ENCODE measurements around the gene MAFB. TPM values are rescaled to one million over a fixed set of nuclear protein-coding genes. Genes with fewer than 3 reads are reported as not detected.

Gene MAFB
- total and polyA plus RNA-seq, 9 of the 15 experiments (the other 6 are each of a cell fraction or from before 2014, with no cell fraction given) = 0.04 TPM; not detected in 8

- TF ChIP-seq ZNF512 (tag; IDR thresholded peaks at IDR 0.05) (no peak), POLR3G (IDR thresholded peaks at IDR 0.05; ENCODE audit: extremely low read depth, insufficient read length, insufficient replicate concordance) (no peak), CBX3 (IDR thresholded peaks at IDR 0.05; ENCODE audit: borderline replicate concordance in 1 of 2, low read length in 2 of 2) (no peak), ZEB2 (IDR thresholded peaks at IDR 0.05) (no peak)
Measured at GRCh38 chr20:40681165-40681564, 7.9 kb downstream of the MAFB start (continued).

GRCh38 chr20:40680161-40680959, 8.7 kb downstream of the MAFB start:
- DNase-seq (ENCODE audit: extremely low read depth in 1 of 4, low spot score in 3 of 4) (no peak), FAIRE-seq (no peak), ATAC-seq (no peak)
- H3K4me2 ChIP-seq (ENCODE audit: insufficient read depth, low read length) = no peak overlapping the region
- intact Hi-C loops (cut with micrococcal nuclease) = no loop called here
- H3K9ac ChIP-seq (ENCODE audit: insufficient read depth in 1 of 2, low read depth in 2 of 2, low read length in 2 of 2) = no peak overlapping the region
- WGBS (ENCODE audit: insufficient coverage, low coverage, missing lambda C conversion rate) = 3% methylated on average over 2 of the region's 2 CpGs
- in situ Hi-C loops (cut with MboI) = loop anchor here (25.0 kb wide), 1 partner anchor 1418 kb away; no protein-coding TSS in a partner anchor
- peaks cover 9 to 37% of the 10 kb centered on the region in 2 experiments; a peak in 3 of 5 replicates for H3K27me3 ChIP-seq (ENCODE audit: control insufficient read depth in 2 of 2, insufficient read depth in 2 of 2, low read length in 2 of 2)
- H2AFZ ChIP-seq (ENCODE audit: low read depth, low read length) = no peak overlapping the region
- H3K79me2 ChIP-seq (ENCODE audit: control insufficient read depth, insufficient read depth, low read length) = no peaks in the 10 kb centered on the region
- no peak overlapping the region for H3K27ac ChIP-seq (ENCODE audit: extremely low read depth, low read depth, low read length)
- ChIA-PET CTCF (ENCODE audit: low intra/inter-chr PET ratio) (no interaction called here), POLR2A (no interaction called here)
- no peaks in the 10 kb centered on the region for H3K9me1 ChIP-seq (ENCODE audit: control insufficient read depth, insufficient read depth, low read length)
- no TSS peak for BruUV-seq (replicated peaks)
- no peaks in the 10 kb centered on the region for H3K36me3 ChIP-seq (ENCODE audit: control insufficient read depth, insufficient read depth, low read length)
- H3K4me3 ChIP-seq = no peak overlapping the region
- H4K20me1 ChIP-seq (replicated peaks; ENCODE audit: control insufficient read depth, insufficient read depth, low read length) = no peaks in the 10 kb centered on the region
- H3K9me3 ChIP-seq (replicated peaks; ENCODE audit: control insufficient read depth, insufficient read depth, low read depth, low read length) = no peaks in the 10 kb centered on the region
- peaks cover 0 to 3% of the 10 kb centered on the region in 2 experiments; a peak in 1 of 5 replicates for H3K4me1 ChIP-seq (replicated peaks in 1 of 2; ENCODE audit: control insufficient read depth in 2 of 2, insufficient read depth in 2 of 2, low read length in 2 of 2)
- TF ChIP-seq FOXK1 (CRISPR knock-in tag; IDR thresholded peaks at IDR 0.05; ENCODE audit: borderline replicate concordance) (no peak), MAFK (IDR thresholded peaks at IDR 0.05; ENCODE audit: low read length) (no peak), ESRRB (CRISPR knock-in tag; IDR thresholded peaks at IDR 0.05; ENCODE audit: borderline replicate concordance) (no peak), ETV6 (IDR thresholded peaks at IDR 0.05; ENCODE audit: borderline replicate concordance in 1 of 2, low read depth in 2 of 2, low read length in 1 of 2) (no peak), ETV6 (CRISPR knock-in tag; IDR thresholded peaks at IDR 0.05; ENCODE audit: borderline replicate concordance) (no peak), ELK3 (CRISPR knock-in tag; IDR thresholded peaks at IDR 0.05) (no peak), FUS (optimal IDR thresholded peaks at IDR 0.05; ENCODE audit: low read depth, low read length) (no peak), TEAD2 (tag; IDR thresholded peaks at IDR 0.05) (no peak), KLF1 (tag; IDR thresholded peaks at IDR 0.05) (no peak), ZNF140 (CRISPR knock-in tag; IDR thresholded peaks at IDR 0.05) (no peak), BRCA1 (IDR thresholded peaks at IDR 0.05) (no peak), BRCA1 (CRISPR knock-in tag; IDR thresholded peaks at IDR 0.05) (no peak), GTF2A2 (tag; IDR thresholded peaks at IDR 0.05) (no peak), THAP7 (CRISPR knock-in tag; IDR thresholded peaks at IDR 0.05) (no peak), RBM25 (IDR thresholded peaks at IDR 0.05; ENCODE audit: low read depth, low read length, severe bottlenecking) (no peak), TBP (optimal IDR thresholded peaks at IDR 0.05; ENCODE audit: low read depth, low read length) (no peak)
